Spleen (tissue), 11 donors: ENCODE data around the gene CYTH4. TPM values are rescaled to one million over a fixed set of nuclear protein-coding genes. Genes with fewer than 3 reads are reported as not detected.
A peak's percentile ranks its signal among the peaks of the same experiment; 100 is the strongest.

ENCODE experiments used
- DNase-seq: peaks from one replicate; pipeline ENCODE4 v3.0.0-alpha.2; 2020
- H3K27ac ChIP-seq, 8 donors: fragments of 200-600 bp; sonication (generic) in 7 of 8; 1 replicate in 4 of 8; 2 replicates in 4 of 8; pipeline versions ENCODE4 v1.5.0 to v1.8.0; 2016 to 2021; ENCODE audit warnings: inconsistent platforms in 4 of 8, mild to moderate bottlenecking in 4 of 8, moderate library complexity in 1 of 8
- H3K27me3 ChIP-seq, 7 donors: fragments of 200-600 bp; sonication (generic) in 6 of 7; replicated peaks in 1 of 7; 1 replicate in 4 of 7; 2 replicates in 3 of 7; pipeline versions ENCODE4 v1.5.0 to v1.8.0; 2016 to 2021; ENCODE audit warnings: inconsistent platforms in 3 of 7, mild to moderate bottlenecking in 1 of 7
- H3K36me3 ChIP-seq, 6 donors: fragments of 200-600 bp; sonication (generic) in 5 of 6; 1 replicate in 4 of 6; 2 replicates in 2 of 6; pipeline versions ENCODE4 v1.5.0 to v1.8.0; 2016 to 2021; ENCODE audit warnings: inconsistent platforms in 2 of 6
- H3K4me1 ChIP-seq, 6 donors: fragments of 200-600 bp; sonication (generic) in 5 of 6; 1 replicate in 3 of 6; 2 replicates in 3 of 6; pipeline versions ENCODE4 v1.5.0 to v1.8.0; 2016 to 2021; ENCODE audit warnings: inconsistent platforms in 3 of 6
- H3K4me3 ChIP-seq, 8 donors: fragments of 200-600 bp; sonication (generic) in 7 of 8; 1 replicate in 4 of 8; 2 replicates in 4 of 8; pipeline versions ENCODE4 v1.5.0 to v1.8.0; 2016 to 2021; ENCODE audit warnings: inconsistent platforms in 4 of 8, mild to moderate bottlenecking in 4 of 8, moderate library complexity in 2 of 8
- H3K9me3 ChIP-seq, 8 donors: fragments of 200-600 bp; sonication (generic) in 7 of 8; 1 replicate in 4 of 8; 2 replicates in 4 of 8; pipeline versions ENCODE4 v1.5.0 to v1.8.0; 2016 to 2021; ENCODE audit warnings: inconsistent platforms in 4 of 8
- CTCF ChIP-seq, 11 experiments: fragments of 200-600 bp in 7 of 11; fragments of 450-650 bp in 4 of 11; sonication (generic) in 4 of 11; IDR thresholded peaks in 8 of 11; conservative IDR thresholded peaks in 3 of 11; 1 replicate in 7 of 11; 2 replicates in 4 of 11; pipeline versions ENCODE4 v1.4.0 to v1.8.0; 2016 to 2021; ENCODE audit warnings: antibody characterized with exemption in 11 of 11, inconsistent platforms in 4 of 11, mild to moderate bottlenecking in 1 of 11
- POLR2A ChIP-seq, 3 donors: fragments of 450-650 bp; IDR thresholded peaks; one replicate each; pipeline ENCODE4 v1.5.1; 2017; ENCODE audit warnings: antibody characterized with exemption in 3 of 3, mild to moderate bottlenecking in 1 of 3
- POLR2AphosphoS5 ChIP-seq, 3 donors: sonication (generic); formaldehyde crosslinking; IDR thresholded peaks; one replicate each; pipeline ENCODE4 v1.5.1; 2017; ENCODE audit warnings: antibody characterized with exemption in 3 of 3
- WGBS, 5 donors: extraction: QIAGEN DNeasy Blood & Tissue Kit in 3 of 5; methylation state at CpG; one replicate each; pipeline versions ENCODE4 v1.1.5 to v1.1.7; 2013 to 2018; 5-methylcytosine and 5-hydroxymethylcytosine counted together
- intact Hi-C: fragments of 100-400 bp; cut with DNase I; formaldehyde crosslinking; loops from one replicate; pipeline ENCODE4 v1.15.0; 2023; ENCODE audit warnings: low total_unique reads
- polyA plus RNA-seq, 3 donors: library from polyadenylated mRNA; stranded (reverse); fragments of 200-250 nt; gene quantifications; one replicate each; pipeline ENCODE4 v1.2.1, GENCODE V29; 2013
- total RNA-seq, 7 donors: library from RNA; depleted of rRNA in 3 of 7; stranded (reverse); fragments of >200 nt in 3 of 7; fragmentation: NEBNext Ultra II Directional in 4 of 7; extraction: Animal tissue kit (Norgen Biotek cat#: 25700) in 4 of 7; gene quantifications; one replicate each; pipeline versions ENCODE4 v1.1.0 to v1.2.1, GENCODE V29; 2016 to 2021
- donor health status: healthy with polysubstance abuse.
- donor health status: DM: no; HTN: no; CAD: no; lungs with moderate emphysema.
- donor health status: DM: no; HTN: no; CAD: no.
- donor health status: Bipolar disorder and iron deficiency.
- donor health status: healthy.
- donor health status: DM: no; HTN: no; CAD: no.
- donor health status: DM: yes; HTN: yes; CAD: no.

The CYTH4 gene
- total and polyA plus RNA-seq, 10 donors = 35.3 to 238 (median 104) TPM

- 85 to 90% (median 87%) methylated on average over 29 to 31 of the region's 31 CpGs for WGBS, 5 donors
- Histone ChIP-seq H3K4me3 (no peak overlapping the region), H3K4me1 (peaks cover 33 to 100% (median 78%) of the 10 kb centered on the region in 6 donors), H3K9me3 (no peaks in the 10 kb centered on the region), H3K27ac (peak overlapping the region in 3 of 8 donors; percentile 71 to 96 (median 90)), H3K27me3 (no peaks in the 10 kb centered on the region), H3K36me3 (peaks cover 0 to 92% (median 58%) of the 10 kb centered on the region in 6 donors)
- intact Hi-C loops = no loop called here
- TF ChIP-seq CTCF (IDR thresholded peaks at IDR 0.05 in 8 of 11, conservative IDR thresholded peaks at IDR 0.05 in 3 of 11) = no peak
- peak in 2 of 3 donors; percentile 4 to 68 for TF ChIP-seq POLR2AphosphoS5 (IDR thresholded peaks at IDR 0.05)
- no peak for DNase-seq
These were observed 20.6 kb downstream of the CYTH4 start for GRCh38 chr22:37302674-37303555.

GRCh38 chr22:37303821-37304274, 21.5 kb downstream of the CYTH4 start:
- DNase-seq = no peak
- peaks cover 0 to 87% (median 49%) of the 10 kb centered on the region in 6 donors for H3K36me3 ChIP-seq
- 44 to 82% (median 50%) methylated on average over 8 to 9 of the region's 9 CpGs for WGBS, 5 donors
- no peak overlapping the region for H3K4me3 ChIP-seq
- intact Hi-C loops = no loop called here
- peak overlapping the region in 5 of 8 donors; percentile 9 to 96 (median 71) for H3K27ac ChIP-seq
- TF ChIP-seq POLR2AphosphoS5 (IDR thresholded peaks at IDR 0.05) (peak in 1 of 3 donors; percentile 3), CTCF (IDR thresholded peaks at IDR 0.05 in 8 of 11, conservative IDR thresholded peaks at IDR 0.05 in 3 of 11) (no peak), POLR2A (IDR thresholded peaks at IDR 0.05) (no peak)
- H3K9me3 ChIP-seq = no peaks in the 10 kb centered on the region
- no peaks in the 10 kb centered on the region for H3K27me3 ChIP-seq
- H3K4me1 ChIP-seq = peaks cover 37 to 100% (median 80%) of the 10 kb centered on the region in 6 donors

GRCh38 chr22:37304595-37305343, 22.5 kb downstream of the CYTH4 start:
- DNase-seq = no peak

More at GRCh38 chr22:37304595-37305343, 22.5 kb downstream of the CYTH4 start:
- Histone ChIP-seq H3K36me3 (peaks cover 0 to 87% (median 41%) of the 10 kb centered on the region in 6 donors), H3K4me1 (peaks cover 46 to 100% (median 80%) of the 10 kb centered on the region in 6 donors), H3K27me3 (no peaks in the 10 kb centered on the region), H3K27ac (peak overlapping the region in 5 of 8 donors; percentile 20 to 96 (median 90)), H3K4me3 (no peak overlapping the region), H3K9me3 (no peaks in the 10 kb centered on the region)
- WGBS, 5 donors = 77 to 91% (median 88%) methylated on average over 10 of the region's 10 CpGs
- intact Hi-C loops = no loop called here
- TF ChIP-seq POLR2AphosphoS5 (IDR thresholded peaks at IDR 0.05) (peak in 1 of 3 donors; percentile 28), CTCF (IDR thresholded peaks at IDR 0.05 in 8 of 11, conservative IDR thresholded peaks at IDR 0.05 in 3 of 11) (no peak)
